Measurements from ENCODE around the gene PGM5.
"Not testable (repeated sequence)": the region's sequence is repeated elsewhere in the genome, so short reads cannot be mapped to it uniquely, and the experiment has no call there.

PGM5 gene

DNA sequence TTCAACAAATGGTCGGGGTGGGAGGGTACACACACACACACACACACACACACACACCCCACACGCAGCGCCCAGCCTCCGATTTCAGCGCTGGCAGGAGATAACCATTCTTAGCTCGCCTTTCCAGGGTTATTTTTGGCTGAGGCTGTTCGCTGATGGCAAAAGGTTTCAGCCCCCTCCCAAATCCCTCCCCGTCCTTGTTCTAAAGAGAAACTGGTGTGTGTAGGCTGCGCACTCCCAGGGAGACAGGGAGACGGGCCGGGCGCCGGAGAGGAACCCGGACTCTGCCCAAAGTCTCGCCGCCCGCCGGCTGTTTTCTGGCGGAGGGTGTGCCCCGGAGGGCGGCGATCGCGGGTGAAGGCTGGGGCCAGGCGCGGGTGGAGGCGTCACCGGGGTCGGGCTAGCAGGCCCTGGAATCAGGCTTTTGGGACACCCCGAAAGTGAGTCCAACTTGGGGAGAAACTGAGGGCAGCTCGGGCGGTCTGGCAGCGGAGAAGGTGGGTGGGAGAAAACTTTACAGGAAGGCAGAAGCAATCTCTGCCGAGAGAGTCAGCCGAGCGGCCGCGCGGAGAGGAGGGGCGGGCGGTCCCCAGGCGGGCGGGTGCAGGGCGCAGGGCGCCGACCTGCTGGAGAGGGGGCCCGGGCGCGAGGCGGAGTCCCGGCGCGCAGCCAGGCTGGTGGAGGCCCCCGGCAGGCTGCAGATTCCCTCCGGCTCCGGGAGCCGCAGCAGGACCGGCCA, at the start of gene PGM5:
Gene PGM5 (plus strand): TSS at position 232 of the 739 bp plus-strand sequence. CDS start 517 bp downstream, outside the sequence.
- DNase-seq = not testable (repeated sequence)

DNA sequence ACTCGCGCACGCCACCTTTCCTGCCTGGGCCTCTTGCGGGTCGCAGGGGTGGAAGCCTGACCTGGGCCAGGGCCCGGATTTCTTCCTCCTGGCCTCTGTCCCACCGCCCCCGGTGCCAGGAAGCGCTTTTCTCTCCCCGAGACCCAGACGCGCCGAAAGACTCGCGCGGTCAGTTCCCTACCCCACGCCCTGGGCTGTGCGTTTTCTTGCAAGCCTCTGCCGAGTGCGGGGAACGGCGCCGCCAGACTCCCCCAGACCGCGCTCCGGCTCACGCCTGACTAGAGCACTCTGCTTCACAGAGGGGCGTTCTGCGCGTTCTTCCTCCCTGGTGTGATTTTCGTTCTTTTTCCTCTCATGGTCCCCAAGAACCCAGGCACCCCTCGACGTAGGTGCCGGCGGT, 49.3 kb upstream of the PGM5 start:
- DNase-seq = not testable (repeated sequence)

DNA sequence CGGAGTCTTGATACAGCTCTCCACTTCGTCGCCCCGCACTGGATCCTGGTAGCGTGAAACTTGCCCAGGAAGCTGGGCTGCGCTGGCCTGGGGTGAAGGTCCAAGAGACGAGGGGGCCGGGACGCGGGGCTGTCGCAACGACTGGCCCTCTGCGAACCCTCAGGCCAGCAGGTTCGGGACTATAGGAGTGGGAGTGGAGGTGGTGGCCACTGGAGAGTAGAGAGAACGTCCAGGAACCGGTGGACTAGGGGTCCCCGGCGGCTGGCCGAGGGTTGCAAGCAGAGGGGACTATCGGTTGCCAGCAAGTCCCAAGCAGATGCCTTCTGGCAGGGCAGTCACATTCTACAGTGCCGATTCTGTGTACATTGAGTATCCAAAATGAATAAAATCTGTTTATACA, 48.8 kb upstream of the PGM5 start:
- not testable (repeated sequence) for DNase-seq

GRCh38 chr9:68311208-68311607, 45.2 kb upstream of the PGM5 start:
- DNase-seq = not testable (repeated sequence)

DNA sequence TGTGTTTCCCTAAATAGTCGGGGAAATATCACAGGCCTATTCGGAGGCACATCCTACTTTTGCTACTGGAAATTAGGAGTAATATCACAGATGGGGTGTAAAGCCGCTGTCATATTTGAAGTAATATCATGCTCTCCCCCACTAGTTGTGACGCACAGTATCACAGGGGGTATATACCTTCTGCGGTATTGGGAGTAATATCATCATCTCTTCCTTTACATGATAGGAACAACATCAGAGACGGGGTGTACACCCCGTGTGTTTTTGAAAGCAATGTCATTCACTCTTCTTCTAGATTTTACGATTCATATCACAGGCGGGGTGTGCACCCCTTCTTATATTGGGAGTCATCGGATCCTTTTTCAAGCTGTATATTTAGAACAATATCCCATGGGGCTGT, 38.2 kb upstream of the PGM5 start:
- not testable (repeated sequence) for DNase-seq

- DNase-seq = not testable (repeated sequence)
These were observed 32.7 kb upstream of the PGM5 start for GRCh38 chr9:68323749-68324148.

DNA sequence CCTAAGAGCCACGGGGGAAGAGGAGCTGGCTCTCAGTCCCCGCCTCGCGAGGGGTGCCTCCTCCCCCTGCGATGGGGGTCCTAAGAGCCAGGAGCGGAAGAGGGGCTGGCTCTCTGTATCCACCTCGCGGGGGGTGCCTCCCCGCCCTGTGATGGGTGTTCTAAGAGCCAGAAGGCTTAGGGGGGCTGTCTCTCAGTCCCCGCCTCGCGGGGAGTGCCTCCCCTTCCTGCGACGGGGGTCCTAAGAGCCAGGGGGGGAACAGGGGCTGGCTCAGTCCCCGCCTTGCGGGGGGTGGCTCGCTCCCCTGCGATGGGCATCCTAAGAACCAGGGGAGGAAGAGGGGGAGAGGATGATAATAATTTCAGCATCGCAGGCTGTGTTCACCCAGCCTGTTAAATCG, 31.9 kb upstream of the PGM5 start:
- not testable (repeated sequence) for DNase-seq

- not testable (repeated sequence) for DNase-seq
These were observed 27.3 kb upstream of the PGM5 start for GRCh38 chr9:68329106-68329505.

DNA sequence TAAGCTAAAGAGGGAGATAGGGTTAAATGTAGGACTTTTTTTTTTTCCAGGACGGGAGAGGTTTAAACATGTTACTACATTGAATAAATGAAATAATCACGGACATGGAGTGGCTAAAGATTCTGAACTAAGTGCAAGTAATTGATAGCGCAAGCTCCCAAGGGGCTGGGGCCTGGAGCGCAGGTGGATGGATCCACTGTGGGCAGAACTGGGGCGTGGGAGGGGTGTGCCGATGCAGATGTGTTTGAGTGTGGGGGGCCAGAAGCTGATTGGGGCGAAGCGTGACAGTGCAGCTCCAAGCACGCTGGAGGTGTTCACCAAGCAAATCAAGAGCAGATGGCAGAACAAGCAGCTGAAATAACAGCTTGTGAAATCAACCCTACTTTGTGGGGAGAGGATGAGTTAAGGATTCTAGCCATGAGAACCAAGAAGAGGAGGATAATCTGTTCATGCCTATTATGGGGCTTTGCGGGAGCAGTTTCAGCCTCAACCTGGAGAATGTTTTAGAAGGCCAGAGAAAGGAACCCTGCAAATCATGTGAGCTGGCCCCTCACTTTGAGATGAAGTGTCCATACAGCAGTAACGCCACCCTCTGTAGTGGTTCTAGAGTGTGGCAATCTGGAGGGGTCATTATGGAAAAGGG, 25.8 kb upstream of the PGM5 start:
- not testable (repeated sequence) for DNase-seq

DNA sequence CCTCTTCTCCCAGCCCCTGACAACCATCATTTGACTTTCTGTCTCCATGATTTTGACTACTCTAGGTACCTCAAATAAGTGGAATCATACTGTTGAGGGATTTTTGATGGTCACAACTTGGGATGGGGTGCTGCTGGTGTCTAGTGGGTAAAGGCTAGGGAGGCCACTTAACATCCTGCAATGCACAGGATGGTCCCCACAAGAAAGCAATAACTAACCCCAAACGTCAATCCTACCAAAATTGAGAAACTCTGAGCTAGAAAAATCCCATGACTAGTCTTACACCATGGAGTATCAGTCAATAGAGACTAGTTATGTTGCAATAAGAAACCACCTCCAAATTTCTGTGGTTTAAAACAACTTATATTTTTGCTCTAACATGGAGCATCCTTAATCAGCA, 24.3 kb upstream of the PGM5 start:
- DNase-seq = not testable (repeated sequence)

DNA sequence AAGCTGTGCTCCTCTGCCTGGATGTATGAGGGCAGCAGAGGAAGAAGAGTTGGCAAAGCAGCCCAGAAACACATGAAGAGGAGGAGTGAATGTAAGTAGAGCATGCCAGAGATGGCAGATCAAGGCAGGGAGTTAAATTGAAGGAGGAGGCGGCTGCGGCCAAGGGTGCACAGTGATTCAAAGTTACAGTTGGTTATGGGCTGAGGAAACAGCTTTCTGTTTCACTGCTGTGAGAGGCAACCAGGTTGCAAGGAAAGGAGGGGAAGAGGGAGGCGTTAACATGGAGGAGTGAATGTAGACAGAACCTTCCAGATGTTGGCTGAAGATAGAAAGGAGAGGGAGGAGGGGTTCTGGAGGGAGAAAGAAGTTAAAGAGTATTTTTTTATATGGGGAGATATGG, 20.5 kb upstream of the PGM5 start:
- DNase-seq = not testable (repeated sequence)

- not testable (repeated sequence) for DNase-seq
These were observed 19.6 kb upstream of the PGM5 start for GRCh38 chr9:68336639-68337339.

DNA sequence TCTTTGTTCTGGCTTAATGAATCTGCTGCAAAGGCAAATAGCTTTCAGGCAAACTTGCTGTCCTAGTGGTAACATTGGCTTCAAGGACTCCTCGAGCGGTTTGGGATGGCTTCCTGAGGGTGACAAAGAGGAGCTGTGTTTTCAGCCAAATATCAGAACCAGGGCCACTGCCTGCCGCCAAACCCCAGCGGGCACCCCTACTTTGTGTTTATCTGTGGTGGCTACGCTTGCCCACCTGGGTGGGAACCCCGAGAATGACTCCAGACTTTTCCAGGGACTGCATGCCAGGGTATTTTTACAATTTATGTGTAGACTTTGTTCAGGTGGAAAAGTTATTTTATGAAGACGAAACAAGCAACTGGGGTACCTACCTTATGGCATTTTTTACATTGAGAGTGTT, 18.4 kb upstream of the PGM5 start:
- not testable (repeated sequence) for DNase-seq

DNA sequence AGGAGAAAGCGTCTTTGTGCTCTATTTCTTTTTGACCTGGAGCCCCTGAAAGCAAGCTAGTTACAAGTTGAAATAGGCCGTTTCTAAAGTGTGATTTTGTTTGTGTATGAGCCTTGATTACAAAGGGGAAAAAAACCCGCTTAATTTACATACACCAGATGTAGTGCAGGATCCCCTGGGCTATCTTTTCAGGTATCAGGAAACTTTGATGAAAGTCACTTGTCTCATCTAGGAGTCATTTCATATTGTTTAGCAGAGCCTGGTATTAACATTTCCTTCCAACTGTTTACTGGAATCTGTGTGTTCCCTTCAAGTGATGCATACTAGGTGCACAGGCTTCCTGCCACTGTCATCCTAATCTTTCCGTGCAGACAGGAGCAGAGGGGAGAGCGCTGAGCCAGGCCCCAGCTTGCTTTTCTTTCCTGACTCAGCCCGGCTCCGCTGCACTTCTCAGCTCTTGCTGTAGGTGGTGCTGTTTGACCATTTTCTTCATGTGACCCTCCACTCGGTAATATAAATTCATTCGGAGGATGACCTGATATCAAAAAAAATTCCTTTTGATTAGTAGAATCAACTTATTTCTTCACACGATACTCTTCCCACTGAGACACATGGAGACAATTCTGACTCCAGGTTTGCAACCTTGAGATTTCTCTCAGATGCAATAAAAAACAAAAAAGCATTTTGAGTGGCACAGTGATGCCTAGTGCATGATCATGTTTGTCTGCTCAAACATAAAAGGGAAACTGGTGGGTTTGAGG, 14.0 kb upstream of the PGM5 start:
- DNase-seq = not testable (repeated sequence)

DNA sequence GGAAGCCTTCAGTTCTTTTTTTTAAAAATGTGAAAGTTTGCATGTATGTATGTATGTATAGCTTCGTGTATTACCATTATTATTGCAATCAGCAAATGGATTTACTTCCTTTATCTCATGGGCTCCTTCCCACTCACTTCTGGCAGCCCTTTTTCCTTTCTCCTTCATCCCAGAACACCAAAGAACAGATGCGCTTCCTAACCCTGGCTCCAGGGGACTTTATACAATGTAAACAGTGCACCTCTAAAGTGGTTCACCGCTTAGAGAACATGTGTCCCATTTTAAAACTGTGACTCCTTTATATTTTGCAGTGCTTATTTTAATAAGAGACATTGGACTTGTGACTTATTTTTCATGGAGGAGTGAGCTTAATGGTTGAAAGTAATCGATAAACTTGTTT, 13.2 kb upstream of the PGM5 start:
- DNase-seq = not testable (repeated sequence)

- DNase-seq = not testable (repeated sequence)
These were observed 12.4 kb upstream of the PGM5 start for GRCh38 chr9:68343992-68344391.

DNA sequence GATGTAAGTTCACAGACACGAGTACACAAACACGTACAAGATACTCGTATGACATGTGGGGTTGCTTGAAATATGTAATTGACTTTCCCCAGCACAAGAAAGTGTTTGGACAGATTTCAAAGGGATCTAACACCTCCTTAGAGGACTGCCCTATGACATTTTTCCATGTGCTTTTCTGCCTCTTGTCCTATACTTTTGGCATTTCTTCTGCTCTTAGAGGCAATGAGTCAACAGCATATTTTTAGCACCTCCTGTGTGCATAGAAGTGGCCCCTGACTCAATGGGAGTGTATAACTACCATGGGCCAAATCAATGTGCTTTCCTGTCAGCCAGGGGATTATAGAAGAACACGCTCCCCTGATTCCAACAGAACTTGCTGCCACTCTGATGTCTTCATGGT, 4.7 kb upstream of the PGM5 start:
- DNase-seq = not testable (repeated sequence)

DNA sequence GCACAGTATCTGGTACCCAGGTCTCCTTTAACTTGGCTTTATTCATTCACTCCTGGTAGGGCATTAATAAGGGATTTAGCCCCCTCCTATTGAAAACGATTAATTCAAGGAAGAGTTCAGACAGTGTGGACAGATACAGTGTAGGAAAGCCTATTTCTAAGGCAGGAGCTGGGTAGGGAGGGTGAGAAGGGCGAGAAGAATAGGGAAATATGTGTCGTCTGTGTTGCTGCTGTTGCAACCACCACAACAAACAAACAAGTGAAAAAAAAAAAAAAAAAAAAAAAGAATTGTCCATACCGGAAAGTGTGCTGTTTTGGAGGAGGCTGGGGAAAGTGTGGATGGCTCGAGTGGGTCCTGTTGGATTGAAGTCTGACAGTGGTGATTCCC, 425 bp upstream of the PGM5 start:
- not testable (repeated sequence) for DNase-seq

DNA sequence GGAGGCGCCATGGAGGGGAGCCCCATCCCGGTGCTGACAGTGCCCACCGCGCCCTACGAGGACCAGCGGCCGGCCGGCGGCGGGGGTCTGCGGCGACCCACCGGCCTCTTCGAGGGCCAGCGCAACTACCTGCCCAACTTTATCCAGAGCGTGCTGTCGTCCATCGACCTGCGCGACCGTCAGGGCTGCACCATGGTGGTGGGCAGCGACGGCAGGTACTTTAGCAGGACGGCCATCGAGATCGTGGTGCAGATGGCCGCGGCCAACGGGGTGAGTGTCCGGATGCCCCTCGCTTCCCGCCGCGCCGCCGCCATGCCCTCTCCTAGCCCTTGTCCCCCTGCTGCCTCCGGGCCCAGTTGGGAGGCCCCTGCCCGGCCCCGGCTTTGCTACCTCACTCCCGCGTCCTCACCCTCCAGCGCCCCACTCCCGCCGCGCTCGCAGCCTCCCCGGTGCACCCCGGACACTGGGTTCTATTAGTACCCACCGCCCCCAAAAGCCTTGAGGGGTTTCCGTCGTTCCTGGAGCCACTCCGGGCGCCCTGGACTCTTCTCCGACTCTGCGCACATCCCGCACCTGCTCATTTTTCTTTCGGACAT, 806 bp downstream of the PGM5 start:
- DNase-seq = not testable (repeated sequence)

- DNase-seq = not testable (repeated sequence)
These were observed 10.6 kb downstream of the PGM5 start for GRCh38 chr9:68366933-68367547.

DNA sequence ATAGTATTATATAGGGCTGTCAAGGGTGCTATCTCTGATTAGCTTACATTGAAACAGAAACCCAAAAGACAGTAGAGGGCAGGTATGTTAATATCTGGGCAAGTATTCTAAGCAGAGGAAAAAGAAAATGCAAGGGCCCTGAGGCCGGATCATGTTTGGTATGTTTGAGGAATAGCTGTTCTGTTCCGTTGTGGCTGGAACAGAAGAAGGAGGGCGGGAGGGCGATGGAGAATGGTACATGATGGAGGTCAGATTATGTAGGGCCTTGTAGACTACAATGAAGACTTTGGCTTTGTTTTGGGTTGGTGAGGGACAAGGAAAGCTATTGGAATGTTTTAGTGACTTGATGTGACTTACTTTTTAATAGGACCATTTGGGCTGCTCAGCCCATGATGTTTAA, 19.4 kb downstream of the PGM5 start:
- not testable (repeated sequence) for DNase-seq

DNA sequence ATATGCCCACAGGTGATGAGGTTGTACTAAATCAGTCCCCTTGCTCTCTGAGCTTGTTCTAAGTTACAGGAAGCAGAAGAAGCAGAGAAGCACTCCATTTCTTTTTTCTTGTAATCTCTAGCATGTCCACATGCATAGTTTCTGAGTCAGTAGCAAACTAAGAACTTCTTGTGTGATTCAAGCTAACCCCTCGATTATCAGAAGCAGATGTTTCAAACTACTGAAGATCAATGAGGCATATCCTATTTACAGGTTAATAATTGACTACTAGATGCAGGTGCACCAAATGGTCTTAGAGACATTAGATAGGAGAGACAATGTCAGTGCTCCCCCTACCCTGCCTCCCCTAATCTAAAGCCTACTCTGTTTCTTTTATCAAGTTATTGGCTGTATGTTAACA, 21.3 kb downstream of the PGM5 start:
- not testable (repeated sequence) for DNase-seq
